ENCODE results near the gene LRRC63.

GRCh38 chr13:46178143-46178542, 33.6 kb upstream of the LRRC63 start:
- TF ChIP-seq CTCF (IDR thresholded peaks at IDR 0.05 in 2 of 3, conservative IDR thresholded peaks at IDR 0.05 in 1 of 3; ENCODE audit: insufficient read depth in 2 of 3, low read depth in 1 of 3, low read length in 3 of 3) (no peak), CREB1 (IDR thresholded peaks at IDR 0.05) (no peak), CREB1 (CRISPR knock-in tag; IDR thresholded peaks at IDR 0.05) (no peak), CHD2 (IDR thresholded peaks at IDR 0.05; ENCODE audit: low read depth, low read length) (no peak)
- TF ChIP-seq, protein P1, sequence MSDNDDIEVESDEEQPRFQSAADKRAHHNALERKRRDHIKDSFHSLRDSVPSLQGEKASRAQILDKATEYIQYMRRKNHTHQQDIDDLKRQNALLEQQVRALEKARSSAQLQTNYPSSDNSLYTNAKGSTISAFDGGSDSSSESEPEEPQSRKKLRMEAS (CRISPR knock-in tag; IDR thresholded peaks at IDR 0.05): no peak

All from K562 (cell line).